Activated naive CD8-positive, alpha-beta T cell treated with anti-CD3 and anti-CD28 coated beads, Interleukin-2, amount 50 U/mL, for 16 hours (primary cell): ENCODE results near the gene TJP3.
"Not testable (repeated sequence)": the region's sequence is repeated elsewhere in the genome, so short reads cannot be mapped to it uniquely, and the experiment has no call there.

Experiments used
- DNase-seq: peaks from one replicate; pipeline ENCODE4 v3.0.0-alpha.2; 2020; ENCODE audit warnings: low read depth, low spot score

The TJP3 gene

GRCh38 chr19:3745363-3746045 is 37.3 kb downstream of the TJP3 start:
- DNase-seq = no peak

GRCh38 chr19:3746371-3747056 is 38.3 kb downstream of the TJP3 start:
- no peak for DNase-seq

GRCh38 chr19:3748965-3749364 is 40.8 kb downstream of the TJP3 start:
- DNase-seq = no peak

- DNase-seq = no peak
Observed at GRCh38 chr19:3750211-3750610, 42.0 kb downstream of the TJP3 start.

- DNase-seq = no peak
Observed at GRCh38 chr19:3751236-3751635, 43.1 kb downstream of the TJP3 start.

- DNase-seq = no peak
Observed at GRCh38 chr19:3752492-3752891, 44.3 kb downstream of the TJP3 start.

- no peak for DNase-seq
Observed at GRCh38 chr19:3753631-3754410, 45.6 kb downstream of the TJP3 start.

- not testable (repeated sequence) for DNase-seq
Observed at GRCh38 chr19:3757705-3758104, 49.5 kb downstream of the TJP3 start.

GRCh38 chr19:3758297-3758696 is 50.1 kb downstream of the TJP3 start:
- not testable (repeated sequence) for DNase-seq

GRCh38 chr19:3759482-3760254 is 51.5 kb downstream of the TJP3 start:
- no peak for DNase-seq

- DNase-seq = no peak
Observed at GRCh38 chr19:3760871-3761361, 52.7 kb downstream of the TJP3 start.

GRCh38 chr19:3761382-3762129 is 53.4 kb downstream of the TJP3 start, which contains the start of gene APBA3:
APBA3 (minus strand) TSS chr19:3761692; CDS start chr19:3760264, 1,428 bp downstream.
- peak; percentile 91 for DNase-seq

- DNase-seq = no peak
Observed at GRCh38 chr19:3762130-3762473, 53.9 kb downstream of the TJP3 start.

GRCh38 chr19:3762501-3763459 is 54.6 kb downstream of the TJP3 start, which contains the start of gene MRPL54:
MRPL54 (plus strand) TSS chr19:3762682; CDS start chr19:3762701, 19 bp downstream.
- peak; percentile 96 for DNase-seq

GRCh38 chr19:3765121-3765520 is 56.9 kb downstream of the TJP3 start:
- DNase-seq = no peak

- not testable (repeated sequence) for DNase-seq
Observed at GRCh38 chr19:3765757-3766156, 57.6 kb downstream of the TJP3 start.

GRCh38 chr19:3766520-3766919 is 58.3 kb downstream of the TJP3 start:
- no peak for DNase-seq

GRCh38 chr19:3767050-3767449 is 58.9 kb downstream of the TJP3 start:
- DNase-seq = no peak

- no peak for DNase-seq
Observed at GRCh38 chr19:3768015-3768747, 60.0 kb downstream of the TJP3 start.
